Glomerular endothelial cell (primary cell): ENCODE data around the gene SFTPA1. TPM values are rescaled to one million over a fixed set of nuclear protein-coding genes. Genes with fewer than 3 reads are reported as not detected.
"Not testable (repeated sequence)": the region's sequence is repeated elsewhere in the genome, so short reads cannot be mapped to it uniquely, and the experiment has no call there.

ENCODE experiments used
- DNase-seq: peaks from one replicate; pipeline ENCODE4 v3.0.0-alpha.2; 2011; ENCODE audit warnings: low read depth, low spot score; ENCODE audit errors: extremely low read depth
- total RNA-seq: library from RNA; depleted of rRNA; stranded (reverse); fragments of >200 nt; gene quantifications from 2 replicates; pipeline ENCODE4 v1.2.3, GENCODE V29; 2015

Gene SFTPA1
- total RNA-seq, result not detected in 2 replicates

DNA sequence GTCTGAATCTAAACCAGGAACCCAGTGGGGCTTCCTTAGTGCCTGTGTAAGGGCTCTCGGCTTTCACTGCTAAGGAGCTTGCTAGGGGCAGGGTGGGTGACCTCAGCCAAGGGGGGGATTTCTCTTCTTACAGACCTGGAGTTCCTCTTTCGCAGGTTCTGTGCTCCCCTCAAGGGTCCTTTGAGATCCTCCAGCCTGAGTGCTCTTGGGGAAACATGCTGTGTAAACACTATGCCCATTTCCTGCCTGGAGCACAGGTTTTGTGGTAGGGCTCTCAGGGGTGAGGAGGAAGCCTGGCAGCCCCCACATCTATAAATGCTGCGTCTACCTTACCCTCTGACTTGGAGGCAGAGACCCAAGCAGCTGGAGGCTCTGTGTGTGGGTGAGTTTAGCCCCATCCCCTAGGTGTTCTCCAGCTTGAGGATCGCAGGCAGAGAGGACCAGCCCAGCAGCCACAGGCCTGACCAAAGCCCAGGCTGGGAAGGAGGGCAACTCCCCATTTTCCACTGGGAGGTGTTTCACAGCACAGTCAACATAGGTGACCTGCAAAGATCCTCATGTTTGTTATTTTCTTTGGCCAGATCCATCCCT, at the start of gene SFTPA1:
TSS of gene SFTPA1 (plus strand) at position 339 of the 591 bp plus-strand sequence. CDS start 887 bp downstream, outside the sequence.
- no peak for DNase-seq

DNA sequence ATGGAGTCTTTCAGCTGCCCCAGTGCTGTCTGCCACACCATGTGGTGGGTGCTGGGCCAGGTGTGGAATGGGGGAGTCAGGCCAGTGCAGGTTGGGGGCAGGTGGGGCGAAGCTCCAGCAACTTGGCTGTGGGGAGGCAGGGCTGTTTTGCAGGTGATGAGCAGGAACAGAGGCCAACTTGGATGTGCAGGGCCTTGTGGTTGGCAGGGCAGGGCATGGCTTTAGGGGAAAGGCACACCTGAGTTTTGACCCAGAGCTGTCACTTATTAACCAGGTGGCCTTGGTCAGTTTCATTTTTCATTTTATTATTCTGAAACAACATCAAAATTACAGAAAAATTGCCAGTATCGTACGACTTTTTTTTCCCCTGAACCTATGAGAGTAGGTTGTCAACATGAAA, 49.5 kb upstream of the SFTPA1 start:
- DNase-seq, result no peak

DNA sequence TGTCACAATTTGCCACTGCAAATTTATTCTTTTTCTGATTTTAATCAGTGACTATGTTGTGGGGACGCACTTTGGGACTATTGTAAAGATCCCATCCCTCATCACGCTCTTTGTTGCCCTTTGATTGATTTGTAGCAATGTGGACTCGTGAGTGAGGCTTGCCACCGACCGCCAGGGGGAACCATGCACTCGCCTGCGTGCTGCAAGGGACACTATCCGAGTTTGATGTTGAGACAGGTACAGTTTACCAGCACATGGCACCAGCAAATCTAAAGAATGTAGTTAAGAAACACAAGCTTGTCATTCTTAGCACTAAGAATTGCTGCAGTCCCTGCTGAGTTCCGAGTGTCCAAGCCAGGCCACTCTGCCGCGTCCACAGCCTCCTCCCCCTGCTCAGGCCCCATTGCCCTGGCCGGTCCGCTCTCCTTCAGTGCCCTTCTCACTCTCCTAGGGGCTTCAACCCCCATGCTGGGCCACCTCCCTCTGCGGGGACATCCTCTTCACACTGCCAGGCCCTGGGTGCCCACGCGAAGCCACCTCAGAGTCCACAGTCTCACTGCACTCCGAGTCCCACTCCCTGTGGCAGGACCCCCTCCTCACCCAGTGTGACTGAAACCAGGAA, 48.5 kb upstream of the SFTPA1 start:
- peak; percentile 3 for DNase-seq

DNA sequence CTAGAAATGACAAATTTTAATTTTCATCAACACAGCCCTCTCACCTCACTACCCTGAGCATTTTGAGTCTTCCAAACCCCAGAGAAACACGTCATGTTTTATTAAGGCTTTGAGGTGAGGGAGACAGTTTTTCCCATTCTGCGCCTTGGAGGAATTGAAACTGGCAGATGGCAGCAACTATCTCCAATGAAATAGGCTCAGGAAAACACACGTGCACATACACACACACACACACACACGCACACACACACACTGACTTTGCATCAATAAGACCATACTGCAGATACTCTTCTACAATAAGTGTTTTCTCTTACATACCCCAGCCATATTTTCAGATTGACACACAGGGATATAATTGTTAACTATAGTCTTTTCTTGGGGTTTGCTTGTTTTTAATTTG, 47.3 kb upstream of the SFTPA1 start:
- DNase-seq, result no peak

DNA sequence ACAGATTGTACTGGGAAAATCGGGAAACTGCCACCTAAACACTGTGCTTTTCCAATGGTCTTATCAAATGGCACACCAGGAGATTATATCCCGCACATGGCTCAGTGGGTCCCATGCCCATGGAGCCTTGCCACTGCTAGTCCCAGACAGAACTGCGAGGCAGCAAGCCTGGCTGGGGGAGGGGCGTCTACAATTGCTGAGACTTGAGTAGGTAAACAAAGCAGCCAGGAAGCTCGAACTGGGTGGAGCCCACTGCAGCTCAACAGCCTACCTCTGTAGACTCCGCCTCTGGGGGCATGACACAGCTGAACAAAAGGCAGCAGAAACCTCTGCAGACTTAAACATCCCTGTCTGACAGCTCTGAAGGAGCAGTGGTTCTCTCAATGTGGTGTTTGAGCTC, 40.1 kb upstream of the SFTPA1 start:
- DNase-seq, result not testable (repeated sequence)

GRCh38 chr10:79579361-79579760, 31.4 kb upstream of the SFTPA1 start:
- DNase-seq, result no peak

DNA sequence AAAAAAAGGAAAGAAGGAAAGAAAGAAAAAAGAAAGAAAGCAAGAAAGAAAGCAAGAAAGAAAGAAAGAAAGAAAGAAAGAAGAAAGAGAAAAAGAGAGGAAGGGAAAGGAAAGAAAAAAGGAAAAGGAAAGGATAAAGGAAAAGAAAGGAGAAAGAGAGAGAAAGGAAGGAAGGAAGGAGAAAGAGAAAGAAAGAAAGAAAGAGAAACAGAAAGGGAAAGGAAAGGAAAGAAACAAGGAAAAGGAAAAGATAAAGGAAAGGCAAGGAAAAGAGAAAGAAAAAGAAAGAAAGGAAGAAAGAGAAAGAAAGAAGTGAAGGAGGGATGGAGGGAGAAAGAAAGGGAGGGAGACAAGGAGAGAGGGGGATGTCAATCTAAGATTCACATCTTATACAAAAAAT, 29.7 kb upstream of the SFTPA1 start:
- no peak for DNase-seq

GRCh38 chr10:79582096-79582495, 28.6 kb upstream of the SFTPA1 start:
- DNase-seq, result no peak

GRCh38 chr10:79582954-79583353, 27.8 kb upstream of the SFTPA1 start:
- not testable (repeated sequence) for DNase-seq

DNA sequence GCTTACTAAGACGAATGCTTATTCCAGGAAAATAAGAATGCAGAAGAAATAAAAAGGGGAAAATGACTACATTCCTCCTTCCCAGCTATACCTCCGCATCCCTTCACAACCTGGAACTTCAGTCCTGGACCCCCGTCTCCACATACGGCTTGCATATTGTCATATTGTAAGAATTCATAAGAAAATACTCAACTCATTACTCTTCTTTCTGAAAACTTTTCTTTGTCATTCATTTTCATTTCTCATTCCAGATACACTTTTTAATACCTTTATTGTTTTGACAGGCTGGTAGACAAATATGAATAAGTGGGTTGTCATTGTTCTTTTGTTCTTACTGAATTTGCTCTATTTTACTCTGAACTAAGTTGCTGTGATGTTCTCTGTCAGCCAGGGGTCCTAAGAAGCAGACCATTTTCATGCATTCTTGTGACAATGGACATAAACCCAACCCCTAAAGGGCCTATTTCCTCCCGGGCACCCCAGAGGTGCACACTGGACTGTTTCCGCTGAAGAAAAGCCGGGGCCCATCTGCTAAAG, 27.2 kb upstream of the SFTPA1 start:
- no peak for DNase-seq

- DNase-seq, result no peak
These were observed 24.7 kb upstream of the SFTPA1 start for GRCh38 chr10:79585870-79586527.

DNA sequence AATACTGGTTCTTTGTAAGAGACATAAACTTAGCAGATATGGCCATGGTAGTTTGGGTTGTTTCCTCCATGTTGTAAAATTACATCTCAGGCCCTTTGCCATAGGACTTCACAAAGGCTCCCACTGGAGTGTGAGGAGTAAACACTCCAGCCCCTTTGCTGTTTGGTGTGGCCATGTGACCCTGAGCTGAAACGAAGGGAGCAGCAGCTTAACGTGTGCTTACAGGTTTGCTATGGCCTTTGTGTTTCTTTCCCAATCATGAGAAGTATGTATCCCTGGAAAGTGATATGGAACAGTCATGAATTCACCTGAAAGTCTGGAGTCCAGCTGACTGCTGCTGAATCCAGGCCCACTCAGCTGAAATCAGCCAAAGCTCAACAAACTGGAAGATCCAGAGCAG, 23.8 kb upstream of the SFTPA1 start:
- no peak for DNase-seq

- no peak for DNase-seq
These were observed 21.9 kb upstream of the SFTPA1 start for GRCh38 chr10:79588800-79589199.

GRCh38 chr10:79593377-79593776, 17.4 kb upstream of the SFTPA1 start:
- no peak for DNase-seq

- DNase-seq, result not testable (repeated sequence)
These were observed 16.2 kb upstream of the SFTPA1 start for GRCh38 chr10:79594565-79594964.

DNA sequence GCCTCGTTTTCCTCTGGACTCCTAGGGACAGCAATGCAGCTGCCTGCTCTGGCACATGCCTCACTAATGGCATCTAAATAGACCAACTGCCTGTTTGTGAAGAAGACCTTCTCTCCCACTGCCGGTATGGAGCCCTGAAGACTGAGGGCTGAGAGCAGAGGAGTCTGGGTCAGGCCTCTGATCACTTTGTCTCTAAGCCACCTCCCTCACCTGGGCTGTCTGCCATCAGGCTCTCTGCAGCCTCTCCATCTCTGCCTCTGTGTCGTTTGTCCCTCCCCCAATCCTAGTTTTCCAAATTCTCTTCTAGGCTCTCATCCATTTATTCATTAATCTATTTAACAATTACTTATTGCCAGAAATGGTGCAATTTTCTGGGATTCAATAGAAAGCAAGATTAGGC, 15.2 kb upstream of the SFTPA1 start:
- DNase-seq, result no peak

DNA sequence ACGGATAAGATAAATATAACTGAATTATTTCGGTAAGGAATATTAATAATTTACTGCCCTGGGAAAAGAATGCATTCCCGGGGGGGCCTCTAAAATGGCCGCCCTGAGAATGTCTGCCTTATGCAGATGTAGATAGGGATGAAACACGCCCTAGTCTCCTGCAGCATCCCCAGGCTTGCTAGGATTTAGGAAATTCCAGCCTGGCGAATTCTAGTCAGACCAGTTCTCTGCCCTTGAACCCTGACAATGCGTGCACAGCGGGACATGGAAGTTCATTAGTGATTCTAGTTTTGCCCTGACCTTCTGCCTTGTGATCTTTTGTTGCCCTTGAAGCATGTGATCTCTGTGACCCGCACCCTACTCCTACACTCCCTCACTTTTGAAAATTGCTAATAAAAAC, 11.1 kb upstream of the SFTPA1 start:
- DNase-seq, result not testable (repeated sequence)

GRCh38 chr10:79601939-79602338, 8.8 kb upstream of the SFTPA1 start:
- DNase-seq, result no peak

- no peak for DNase-seq
These were observed 7.8 kb upstream of the SFTPA1 start for GRCh38 chr10:79602953-79603352.

DNA sequence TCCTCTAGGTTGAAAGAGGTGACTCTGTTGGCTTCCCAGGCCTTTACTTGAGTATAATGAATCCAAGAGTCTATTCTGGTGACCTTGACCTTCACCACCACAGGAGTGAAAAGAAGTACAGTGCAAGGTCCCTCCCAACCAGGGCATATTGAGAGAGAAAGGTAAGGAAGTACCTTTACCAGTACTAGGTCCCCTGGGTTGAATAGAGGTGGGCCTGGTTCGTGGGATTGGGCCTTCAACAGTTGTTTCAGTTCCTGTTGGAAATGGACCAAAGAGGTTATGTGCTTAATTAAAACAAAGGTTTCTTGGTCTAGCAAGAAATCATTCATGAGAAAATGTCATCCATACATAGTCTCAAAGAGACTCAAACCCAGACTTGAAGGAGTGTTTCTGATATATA, 6.4 kb upstream of the SFTPA1 start:
- DNase-seq, result no peak

DNA sequence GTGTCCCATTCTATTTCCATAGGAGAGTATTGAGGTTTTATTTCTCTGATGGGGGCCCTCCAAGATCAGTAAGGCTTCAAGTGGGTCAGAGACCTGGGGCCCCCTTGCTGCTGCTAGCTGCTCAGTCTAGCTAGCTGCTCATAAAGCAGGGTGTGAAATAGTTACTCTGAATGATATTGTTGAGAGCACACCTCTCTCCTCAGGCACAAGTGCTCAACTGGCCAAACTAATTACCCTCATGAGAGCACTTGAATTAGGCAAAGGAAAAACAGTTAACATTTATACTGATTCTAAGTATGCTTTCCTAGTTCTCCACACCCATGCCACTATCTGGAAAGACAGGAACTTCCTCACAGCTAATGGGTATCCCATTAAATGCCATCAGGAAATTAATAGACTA, 5.4 kb upstream of the SFTPA1 start:
- no peak for DNase-seq
